Neural progenitor cell (in vitro differentiated cells): ENCODE results near the gene GCNA. TPM values are rescaled to one million over a fixed set of nuclear protein-coding genes. Genes with fewer than 3 reads are reported as not detected.

Experiments
- DNase-seq: peaks from one replicate; pipeline ENCODE4 v3.0.0-alpha.2; 2016; ENCODE audit warnings: low spot score
- H2AFZ ChIP-seq: fragments of 200-600 bp; sonication (generic); replicated peaks from 2 replicates; pipeline ENCODE4 v1.6.1; 2016; ENCODE audit warnings: antibody characterized with exemption
- H3F3A ChIP-seq: fragments of 200-600 bp; sonication (generic); 2 replicates; pipeline ENCODE4 v1.6.1; 2016; ENCODE audit warnings: antibody characterized with exemption, low read depth
- H3K27ac ChIP-seq: fragments of 200-600 bp; sonication (generic); 2 replicates; pipeline ENCODE4 v1.5.1; 2016; ENCODE audit warnings: mild to moderate bottlenecking
- H3K27me3 ChIP-seq: fragments of 200-600 bp; sonication (generic); 2 replicates; pipeline ENCODE4 v1.6.1; 2016; ENCODE audit warnings: mild to moderate bottlenecking, moderate library complexity
- H3K36me3 ChIP-seq: fragments of 200-600 bp; sonication (generic); 2 replicates; pipeline ENCODE4 v1.5.1; 2016
- H3K4me1 ChIP-seq: fragments of 200-600 bp; sonication (generic); 2 replicates; pipeline ENCODE4 v1.6.1; 2016; ENCODE audit warnings: mixed run types
- H3K4me2 ChIP-seq: fragments of 200-600 bp; sonication (generic); 2 replicates; pipeline ENCODE4 v1.6.1; 2016
- H3K4me3 ChIP-seq: fragments of 200-600 bp; sonication (generic); 2 replicates; pipeline ENCODE4 v1.5.1; 2016
- H3K79me2 ChIP-seq: fragments of 200-600 bp; sonication (generic); 2 replicates; pipeline ENCODE4 v1.6.1; 2016; ENCODE audit warnings: low read depth
- H3K9ac ChIP-seq: fragments of 200-600 bp; sonication (generic); 2 replicates; pipeline ENCODE4 v1.6.1; 2016
- H3K9me3 ChIP-seq: fragments of 200-600 bp; sonication (generic); 2 replicates; pipeline ENCODE4 v1.5.1; 2016; ENCODE audit warnings: low read depth
- H4K20me1 ChIP-seq: fragments of 200-600 bp; sonication (generic); 2 replicates; pipeline ENCODE4 v1.6.1; 2016; ENCODE audit warnings: low read depth
- H3K27ac Mint-ChIP-seq: 3 replicates; pipeline ENCODE4 v1.8.0; 2021; ENCODE audit warnings: mixed read lengths
- H3K27me3 Mint-ChIP-seq: 2 replicates; pipeline ENCODE4 v1.8.0; 2022; ENCODE audit warnings: low read depth, mild to moderate bottlenecking, inconsistent platforms, moderate library complexity, mixed read lengths; ENCODE audit not compliant: insufficient read depth
- H3K36me3 Mint-ChIP-seq: 3 replicates; pipeline ENCODE4 v1.8.0; 2021; ENCODE audit warnings: mixed read lengths
- H3K4me1 Mint-ChIP-seq: 3 replicates; pipeline ENCODE4 v1.8.0; 2021; ENCODE audit warnings: mixed read lengths
- H3K4me3 Mint-ChIP-seq: 3 replicates; pipeline ENCODE4 v1.8.0; 2021; ENCODE audit warnings: mild to moderate bottlenecking, moderate library complexity, mixed read lengths
- H3K9me3 Mint-ChIP-seq: 3 replicates; pipeline ENCODE4 v1.8.0; 2020; ENCODE audit warnings: mixed read lengths
- CTCF ChIP-seq: fragments of 200-600 bp; sonication (generic); IDR thresholded peaks from 2 replicates; pipeline ENCODE4 v1.5.1; 2017; ENCODE audit warnings: antibody characterized with exemption, mild to moderate bottlenecking
- EZH2 ChIP-seq: fragments of 200-600 bp; sonication (generic); IDR thresholded peaks from 2 replicates; pipeline ENCODE4 v1.6.1; 2017; ENCODE audit warnings: antibody characterized with exemption, mild to moderate bottlenecking, moderate library complexity
- EZH2phosphoT487 ChIP-seq: fragments of 200-600 bp; sonication (generic); IDR thresholded peaks from 2 replicates; pipeline ENCODE4 v1.6.1; 2017; ENCODE audit warnings: antibody characterized with exemption
- total RNA-seq: library from RNA; depleted of rRNA; stranded (reverse); fragments of >200 nt; gene quantifications from 2 replicates; pipeline ENCODE4 v1.2.3, GENCODE V29; 2015; ENCODE audit warnings: low replicate concordance

The GCNA gene
- total RNA-seq, 1 donor from 2014 or later: 0.97 TPM

- Mint-ChIP-seq H3K4me1 (no peaks in the 10 kb centered on the region), H3K4me3 (no peak overlapping the region), H3K36me3 (no peaks in the 10 kb centered on the region), H3K27ac (no peak overlapping the region), H3K9me3 (peaks cover 9% of the 10 kb centered on the region), H3K27me3 (peaks cover 9% of the 10 kb centered on the region)
- Histone ChIP-seq H4K20me1 (no peaks in the 10 kb centered on the region), H3K9ac (no peak overlapping the region), H3K27me3 (no peaks in the 10 kb centered on the region), H3K79me2 (no peaks in the 10 kb centered on the region), H3K9me3 (no peaks in the 10 kb centered on the region), H2AFZ (no peak overlapping the region), H3K4me2 (no peak overlapping the region), H3K4me1 (no peaks in the 10 kb centered on the region), H3K27ac (no peak overlapping the region), H3K4me3 (no peak overlapping the region), H3F3A (no peaks in the 10 kb centered on the region), H3K36me3 (no peaks in the 10 kb centered on the region)
- no peak for TF ChIP-seq CTCF
- TF ChIP-seq EZH2phosphoT487: no peak
- no peak for TF ChIP-seq EZH2
- no peak for DNase-seq
These were observed 81.1 kb downstream of the GCNA start for GRCh38 chrX:71659342-71659741.

- Mint-ChIP-seq H3K36me3 (no peaks in the 10 kb centered on the region), H3K4me1 (no peaks in the 10 kb centered on the region), H3K4me3 (no peak overlapping the region), H3K27me3 (peaks cover 10% of the 10 kb centered on the region), H3K27ac (no peak overlapping the region), H3K9me3 (peaks cover 9% of the 10 kb centered on the region)
- H4K20me1 ChIP-seq: no peaks in the 10 kb centered on the region
- no peaks in the 10 kb centered on the region for H3K36me3 ChIP-seq
- no peak for TF ChIP-seq EZH2phosphoT487
- TF ChIP-seq EZH2: no peak
- no peak for TF ChIP-seq CTCF
- no peak overlapping the region for H3K4me2 ChIP-seq
- H3F3A ChIP-seq: no peaks in the 10 kb centered on the region
- H3K27ac ChIP-seq: no peak overlapping the region
- no peak overlapping the region for H2AFZ ChIP-seq
- H3K9ac ChIP-seq: no peak overlapping the region
- H3K4me1 ChIP-seq: no peaks in the 10 kb centered on the region
- H3K27me3 ChIP-seq: no peaks in the 10 kb centered on the region
- no peaks in the 10 kb centered on the region for H3K79me2 ChIP-seq
- no peak for DNase-seq
- no peak overlapping the region for H3K4me3 ChIP-seq
- no peaks in the 10 kb centered on the region for H3K9me3 ChIP-seq
These were observed 81.7 kb downstream of the GCNA start for GRCh38 chrX:71659959-71660358.

- Mint-ChIP-seq H3K9me3 (peaks cover 9% of the 10 kb centered on the region), H3K36me3 (no peaks in the 10 kb centered on the region), H3K4me3 (no peak overlapping the region), H3K27me3 (peaks cover 12% of the 10 kb centered on the region), H3K27ac (no peak overlapping the region), H3K4me1 (no peaks in the 10 kb centered on the region)
- Histone ChIP-seq H3K79me2 (no peaks in the 10 kb centered on the region), H3K9me3 (no peaks in the 10 kb centered on the region), H2AFZ (no peak overlapping the region), H4K20me1 (no peaks in the 10 kb centered on the region), H3F3A (no peaks in the 10 kb centered on the region), H3K4me2 (no peak overlapping the region), H3K27ac (no peak overlapping the region), H3K4me3 (no peak overlapping the region), H3K36me3 (no peaks in the 10 kb centered on the region), H3K9ac (no peak overlapping the region), H3K4me1 (no peaks in the 10 kb centered on the region), H3K27me3 (no peaks in the 10 kb centered on the region)
- DNase-seq: no peak
- TF ChIP-seq CTCF: no peak
- no peak for TF ChIP-seq EZH2phosphoT487
- no peak for TF ChIP-seq EZH2
These were observed 82.6 kb downstream of the GCNA start for GRCh38 chrX:71660562-71661416.
